H1 (cell line): Measurements from ENCODE around the gene NEURL1B. TPM values are rescaled to one million over a fixed set of nuclear protein-coding genes. Genes with fewer than 3 reads are reported as not detected.

ENCODE experiments used
- CTCF ChIA-PET: fragments of 300-600 bp; sonication (Branson Sonifier 250); formaldehyde crosslinking; loops from one replicate; lab custom pipeline; 2021; ENCODE audit not compliant: partially characterized antibody; lab: Charles Lee
- POLR2A ChIA-PET: fragments of 300-600 bp; sonication (Branson Sonifier 250); formaldehyde crosslinking; loops from one replicate; lab custom pipeline; 2021; ENCODE audit warnings: inconsistent platforms; ENCODE audit not compliant: partially characterized antibody; lab: Charles Lee
- DNase-seq, 2 experiments: peaks; one replicate each; pipeline versions ENCODE4 v3.0.0 to v3.0.0-alpha.2; 2010 to 2022; ENCODE audit warnings: low spot score in 2 of 2, low read depth in 1 of 2, mixed read lengths in 1 of 2
- FAIRE-seq: peaks from 2 replicates; lab custom pipeline; 2011; peaks lifted over from hg19 to GRCh38; lab: Jason Lieb, UNC
- H2AFZ ChIP-seq: 2 replicates; pipeline ENCODE4 v1.8.1; 2012; ENCODE audit warnings: low read length, inconsistent platforms
- H2AK5ac ChIP-seq: 2 replicates; pipeline ENCODE4 v1.6.1; 2013; ENCODE audit warnings: low read depth, low read length
- H2BK120ac ChIP-seq: replicated peaks from 2 replicates; pipeline ENCODE3; 2013; ENCODE audit warnings: low read depth, low read length, inconsistent platforms
- H2BK12ac ChIP-seq: 2 replicates; pipeline ENCODE4 v1.6.1; 2013; ENCODE audit warnings: low read depth, low read length
- H2BK15ac ChIP-seq: 2 replicates; pipeline ENCODE4 v1.6.1; 2013; ENCODE audit warnings: low read length
- H2BK20ac ChIP-seq: 2 replicates; pipeline ENCODE4 v1.6.1; 2013; ENCODE audit warnings: low read length
- H2BK5ac ChIP-seq: 2 replicates; pipeline ENCODE4 v1.6.1; 2013; ENCODE audit warnings: low read depth, low read length
- H3K14ac ChIP-seq: 2 replicates; pipeline ENCODE4 v1.6.1; 2013; ENCODE audit warnings: inconsistent platforms; ENCODE audit not compliant: insufficient read length
- H3K18ac ChIP-seq: 2 replicates; pipeline ENCODE4 v1.6.1; 2013; ENCODE audit warnings: low read length; ENCODE audit errors: extremely low read depth
- H3K23ac ChIP-seq: 2 replicates; pipeline ENCODE4 v1.6.1; 2013; ENCODE audit warnings: inconsistent platforms; ENCODE audit not compliant: insufficient read length
- H3K23me2 ChIP-seq: 2 replicates; pipeline ENCODE4 v1.6.1; 2013; ENCODE audit warnings: low read depth, low read length
- H3K27ac ChIP-seq: 2 replicates; pipeline ENCODE4 v1.6.1; 2011; ENCODE audit warnings: low read depth, low read length, inconsistent platforms
- H3K27me3 ChIP-seq, 4 experiments: replicated peaks in 1 of 4; 1 replicate in 1 of 4; 2 replicates in 3 of 4; pipeline versions ENCODE4 v1.6.1 to v1.8.1; 2011 to 2013; ENCODE audit warnings: low read length in 3 of 4, mild to moderate bottlenecking in 3 of 4, inconsistent platforms in 2 of 4, mixed read lengths in 2 of 4, moderate library complexity in 1 of 4; ENCODE audit not compliant: control insufficient read depth in 3 of 4, insufficient read depth in 3 of 4; ENCODE audit errors: extremely low read depth in 1 of 4
- H3K36me3 ChIP-seq, 4 experiments: 2 replicates each; pipeline versions ENCODE4 v1.6.1 to v1.8.1; 2011 to 2013; ENCODE audit warnings: mild to moderate bottlenecking in 4 of 4, low read length in 3 of 4, moderate library complexity in 2 of 4, control low read depth in 1 of 4, inconsistent platforms in 1 of 4; ENCODE audit not compliant: insufficient read depth in 4 of 4, control insufficient read depth in 2 of 4
- H3K4ac ChIP-seq: replicated peaks from 2 replicates; pipeline ENCODE3; 2013; ENCODE audit warnings: low read length, low read depth, mixed read lengths, inconsistent platforms; ENCODE audit not compliant: insufficient read length
- H3K4me1 ChIP-seq, 4 experiments: replicated peaks in 1 of 4; 1 replicate in 1 of 4; 2 replicates in 3 of 4; pipeline versions ENCODE4 v1.6.1 to v1.8.1; 2011 to 2013; ENCODE audit warnings: low read length in 3 of 4, inconsistent platforms in 2 of 4, mixed read lengths in 1 of 4; ENCODE audit not compliant: insufficient read depth in 4 of 4, control insufficient read depth in 3 of 4
- H3K4me2 ChIP-seq, 2 experiments: 2 replicates each; pipeline versions ENCODE4 v1.6.1 to v1.8.1; 2011 to 2013; ENCODE audit warnings: low read depth in 2 of 2, low read length in 2 of 2, control low read depth in 1 of 2, inconsistent platforms in 1 of 2, mild to moderate bottlenecking in 1 of 2; ENCODE audit not compliant: insufficient read depth in 1 of 2
- H3K4me3 ChIP-seq, 4 experiments: fragments of 200-600, 300-600 bp in 1 of 4; sonication (generic), shearing (Covaris generic), sonication (Bioruptor Twin) in 1 of 4; 2 replicates each; pipeline versions ENCODE4 v1.5.1 to v1.8.1; 2011 to 2016; ENCODE audit warnings: low read length in 4 of 4, low read depth in 3 of 4, control low read depth in 2 of 4, inconsistent platforms in 2 of 4, mild to moderate bottlenecking in 2 of 4, mixed read lengths in 1 of 4, moderate library complexity in 1 of 4; ENCODE audit not compliant: insufficient read depth in 2 of 4; ENCODE audit errors: extremely low read depth in 1 of 4
- H3K56ac ChIP-seq: replicated peaks from 2 replicates; pipeline ENCODE3; 2013; ENCODE audit warnings: low read depth, mild to moderate bottlenecking, mixed read lengths, low read length, inconsistent platforms; ENCODE audit not compliant: insufficient read length
- H3K79me1 ChIP-seq: 2 replicates; pipeline ENCODE4 v1.6.1; 2013; ENCODE audit warnings: low read depth, low read length, control low read depth
- H3K79me2 ChIP-seq, 2 experiments: 2 replicates each; pipeline versions ENCODE4 v1.6.1 to v1.8.1; 2012 to 2013; ENCODE audit warnings: low read length in 2 of 2, mild to moderate bottlenecking in 2 of 2, inconsistent platforms in 1 of 2; ENCODE audit not compliant: insufficient read depth in 2 of 2, control insufficient read depth in 1 of 2
- H3K9ac ChIP-seq, 4 experiments: replicated peaks in 1 of 4; 1 replicate in 1 of 4; 2 replicates in 3 of 4; pipeline versions ENCODE4 v1.6.1 to v1.8.1; 2011 to 2013; ENCODE audit warnings: low read depth in 3 of 4, low read length in 3 of 4, control low read depth in 2 of 4, mild to moderate bottlenecking in 2 of 4, moderate library complexity in 2 of 4, inconsistent platforms in 1 of 4; ENCODE audit errors: extremely low read depth in 1 of 4
- H3K9me3 ChIP-seq, 2 experiments: 2 replicates each; pipeline versions ENCODE4 v1.6.1 to v1.8.1; 2012 to 2013; ENCODE audit warnings: mild to moderate bottlenecking in 2 of 2, moderate library complexity in 2 of 2, control low read depth in 1 of 2, inconsistent platforms in 1 of 2, low read depth in 1 of 2, low read length in 1 of 2, mixed read lengths in 1 of 2; ENCODE audit not compliant: insufficient read depth in 2 of 2
- H4K20me1 ChIP-seq, 2 experiments: replicated peaks in 1 of 2; 2 replicates each; pipeline versions ENCODE3 to v1.8.1; 2011 to 2013; ENCODE audit warnings: inconsistent platforms in 2 of 2, low read length in 2 of 2, mild to moderate bottlenecking in 1 of 2; ENCODE audit not compliant: insufficient read depth in 2 of 2, control insufficient read depth in 1 of 2
- H4K5ac ChIP-seq: 2 replicates; pipeline ENCODE4 v1.6.1; 2013; ENCODE audit warnings: low read length, low read depth, mixed read lengths, inconsistent platforms; ENCODE audit not compliant: insufficient read length
- H4K8ac ChIP-seq: 2 replicates; pipeline ENCODE4 v1.8.0; 2013; ENCODE audit warnings: mild to moderate bottlenecking, moderate library complexity, low read length, inconsistent platforms; ENCODE audit not compliant: insufficient read depth; ENCODE audit errors: extremely low read depth
- H4K91ac ChIP-seq: replicated peaks from 2 replicates; pipeline ENCODE3; 2013; ENCODE audit warnings: low read length, mixed read lengths, inconsistent platforms; ENCODE audit not compliant: insufficient read length
- ASH2L ChIP-seq: fragments of 200-600, 300-600 bp; sonication (generic); IDR thresholded peaks from one replicate; pipeline ENCODE4 v1.7.1; 2017; ENCODE audit warnings: low read length
- CHD1 ChIP-seq: IDR thresholded peaks from 2 replicates; pipeline ENCODE4 v1.6.1; 2012; ENCODE audit warnings: low read depth, low read length, improper control_type of control experiment
- CREB1 ChIP-seq: IDR thresholded peaks from 2 replicates; pipeline ENCODE4 v1.6.1; 2012; ENCODE audit warnings: inconsistent platforms
- JUND ChIP-seq: IDR thresholded peaks from 2 replicates; pipeline ENCODE4 v1.6.1; 2011; ENCODE audit warnings: mild to moderate bottlenecking, improper control_type of control experiment, low read length
- RAD21 ChIP-seq, 2 experiments: IDR thresholded peaks in 1 of 2; conservative IDR thresholded peaks in 1 of 2; 2 replicates each; pipeline ENCODE4 v1.6.1; 2011; ENCODE audit warnings: low read depth in 2 of 2, low read length in 2 of 2, improper control_type of control experiment in 1 of 2, inconsistent platforms in 1 of 2, mild to moderate bottlenecking in 1 of 2, moderate library complexity in 1 of 2
- SP4 ChIP-seq: IDR thresholded peaks from 2 replicates; pipeline ENCODE4 v1.6.1; 2012; ENCODE audit warnings: low read length, inconsistent platforms
- TAF1 ChIP-seq: IDR thresholded peaks from 2 replicates; pipeline ENCODE4 v1.6.1; 2011; ENCODE audit warnings: mild to moderate bottlenecking, low read depth, low read length
- TBP ChIP-seq: IDR thresholded peaks from 2 replicates; pipeline ENCODE4 v1.6.1; 2011; ENCODE audit warnings: low read depth, low read length, improper control_type of control experiment
- YY1 ChIP-seq: IDR thresholded peaks from 2 replicates; pipeline ENCODE4 v1.6.1; 2011; ENCODE audit warnings: low read depth, mild to moderate bottlenecking, low read length
- WGBS, 2 experiments: shearing (Covaris generic) in 1 of 2; methylation state at CpG; one replicate each; pipeline versions ENCODE4 v1.1.6 to v1.1.7; 2013 to 2015; ENCODE audit warnings: low lambda C conversion rate in 2 of 2, mixed read lengths in 2 of 2, inconsistent platforms in 1 of 2, low coverage in 1 of 2, missing lambda C conversion rate in 1 of 2; ENCODE audit not compliant: insufficient replicate concordance in 2 of 2, insufficient coverage in 1 of 2, insufficient read length in 1 of 2; ENCODE audit errors: extremely low coverage in 1 of 2, missing lambda C conversion rate in 1 of 2; 5-methylcytosine and 5-hydroxymethylcytosine counted together
- polyA plus RNA-seq, 7 experiments: library from polyadenylated mRNA; depleted of rRNA in 3 of 7; stranded (reverse) in 5 of 7; unstranded in 2 of 7; fragments of >200 nt in 5 of 7; fragments of 200-250 nt in 2 of 7; gene quantifications; 1 replicate in 5 of 7; 2 replicates in 1 of 7; 4 replicates in 1 of 7; pipeline versions ENCODE4 v1.2.1 to v1.2.3, GENCODE V29; 2011 to 2013; ENCODE audit warnings: missing spikeins in 2 of 7, mixed read lengths in 2 of 7
- total RNA-seq: library from RNA; stranded (reverse); fragmentation: NEBNext Ultra II Directional; extraction: Animal tissue kit (Norgen Biotek cat#: 25700); gene quantifications from 2 replicates; pipeline ENCODE4 v1.2.1, GENCODE V29; 2021

Gene NEURL1B
- total and polyA plus RNA-seq, 2 of the 8 experiments (the other 6 are each of a cell fraction or from before 2014, with no cell fraction given), result 3.3 to 6.1 TPM

DNA sequence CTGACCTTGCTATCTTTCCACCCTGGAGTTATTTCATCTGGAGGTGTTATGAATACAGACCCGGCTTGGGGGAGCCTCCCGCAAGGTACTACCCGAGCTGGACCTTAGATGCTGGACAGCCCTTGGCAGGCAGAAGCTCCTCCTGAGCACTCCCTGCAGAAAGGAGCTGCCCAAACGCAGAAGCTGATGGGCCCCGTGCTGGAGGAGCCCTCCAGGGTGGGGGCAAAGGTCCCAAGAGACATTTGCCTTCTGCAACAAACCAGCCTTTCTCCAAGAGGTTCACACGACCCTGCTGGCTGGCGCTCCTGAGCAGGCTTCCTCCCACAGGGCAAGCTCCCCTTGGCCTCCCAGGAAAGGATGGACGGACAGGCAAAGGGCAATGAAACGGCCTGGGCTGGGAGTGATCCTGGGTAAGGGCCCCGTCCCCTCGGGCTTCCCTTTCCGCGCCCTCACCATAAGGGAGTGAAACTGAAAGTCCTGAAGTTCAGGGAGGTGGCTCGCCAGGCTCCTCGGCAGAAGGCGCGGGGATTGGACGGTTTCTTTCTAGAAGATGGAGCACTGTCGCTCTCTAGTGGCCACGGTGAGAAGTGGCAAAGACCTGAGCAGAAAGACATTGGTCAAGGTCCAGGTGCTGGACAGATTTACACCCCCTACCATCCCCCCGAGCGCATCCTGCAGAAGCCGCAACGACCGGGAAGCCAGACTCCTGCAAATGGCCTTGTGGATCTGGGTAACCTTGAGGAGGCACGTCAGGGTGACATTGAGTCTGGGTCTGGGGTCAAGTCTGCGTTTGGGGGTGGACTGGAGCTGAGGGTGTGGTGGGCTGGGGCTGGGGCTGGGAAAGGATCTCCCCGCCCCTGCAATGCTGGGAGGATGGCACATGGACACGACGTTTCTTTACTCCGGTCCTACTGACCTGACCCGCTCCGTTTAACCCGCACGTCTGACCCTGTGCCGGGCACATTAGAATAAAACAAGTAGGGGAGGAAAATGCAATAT lies 56.4 kb downstream of the NEURL1B start:
- Histone ChIP-seq H3K23ac (no peak overlapping the region), H4K91ac (peak overlapping the region; percentile 36), H3K27ac (no peak overlapping the region), H3K79me1 (no peaks in the 10 kb centered on the region), H3K36me3 (no peaks in the 10 kb centered on the region), H3K14ac (no peak overlapping the region), H4K5ac (peak overlapping the region; percentile 13), H2BK5ac (no peak overlapping the region), H3K18ac (peak overlapping the region; percentile 85), H2BK20ac (0 out of 2 replicates have a peak overlapping the region, but pooled peaks have one; percentile 40), H4K8ac (no peak overlapping the region; the same call in 1 of the 2 replicates), H3K4me1 (peaks cover 7 to 25% (median 15%) of the 10 kb centered on the region in 4 experiments), H2BK15ac (0 out of 2 replicates have a peak overlapping the region, but pooled peaks have one; percentile 88), H2AK5ac (no peak overlapping the region), H2BK12ac (peak overlapping the region; percentile 1; the same call in 1 of the 2 replicates), H3K4me2 (peak overlapping the region; percentile 25 to 72), H3K9ac (0 out of 7 replicates have a peak overlapping the region, but pooled peaks of 1 of the 4 experiments have one; percentile 38), H4K20me1 (no peaks in the 10 kb centered on the region), H3K4ac (no peak overlapping the region), H2BK120ac (no peak overlapping the region), H3K23me2 (peaks cover 4% of the 10 kb centered on the region; the same call in 1 of the 2 replicates), H3K79me2 (no peaks in the 10 kb centered on the region), H3K27me3 (peaks cover 0 to 11% (median 1%) of the 10 kb centered on the region in 4 experiments; a peak in 4 of 7 replicates), H3K9me3 (no peaks in the 10 kb centered on the region), H3K4me3 (peak overlapping the region in 3 of 4 experiments; percentile 19 to 50 (median 35); a peak in 4 of 8 replicates), H3K56ac (no peak overlapping the region), H2AFZ (peak overlapping the region; percentile 66)
- ChIA-PET POLR2A (no interaction called here), CTCF (interaction anchor here (0.7 to 11.9 kb wide), 40 partner anchors 8 to 690 kb away, joined by 3 to 176 read pairs (median 4); no protein-coding TSS in a partner anchor)
- 31% methylated on average over 36 of the region's 36 CpGs; no CpG with 5 or more reads in 1 of the 2 experiments for WGBS, 2 experiments
- FAIRE-seq (no peak), DNase-seq (peak in 1 of 2 experiments; percentile 91)
- TF ChIP-seq JUND, result no peak
- peak; percentile 96 to 98 for TF ChIP-seq RAD21 (IDR thresholded peaks at IDR 0.05 in 1 of 2, conservative IDR thresholded peaks at IDR 0.05 in 1 of 2; ENCODE audit: low read depth in 2 of 2, low read length in 2 of 2)
- no peak for TF ChIP-seq CHD1
- TF ChIP-seq TBP, result peak; percentile 60; the same call in 1 of the 2 replicates
- peak; percentile 58 for TF ChIP-seq ASH2L
- TF ChIP-seq YY1, result 0 out of 2 replicates have a peak, but pooled peaks have one; percentile 14
- TF ChIP-seq TAF1, result peak; percentile 49; the same call in 1 of the 2 replicates
- TF ChIP-seq SP4, result no peak
- 0 out of 2 replicates have a peak, but pooled peaks have one; percentile 13 for TF ChIP-seq CREB1
